Measurements from ENCODE around the gene P2RX4.
"Not testable (repeated sequence)": the region's sequence is repeated elsewhere in the genome, so short reads cannot be mapped to it uniquely, and the experiment has no call there.

Gene P2RX4

DNA sequence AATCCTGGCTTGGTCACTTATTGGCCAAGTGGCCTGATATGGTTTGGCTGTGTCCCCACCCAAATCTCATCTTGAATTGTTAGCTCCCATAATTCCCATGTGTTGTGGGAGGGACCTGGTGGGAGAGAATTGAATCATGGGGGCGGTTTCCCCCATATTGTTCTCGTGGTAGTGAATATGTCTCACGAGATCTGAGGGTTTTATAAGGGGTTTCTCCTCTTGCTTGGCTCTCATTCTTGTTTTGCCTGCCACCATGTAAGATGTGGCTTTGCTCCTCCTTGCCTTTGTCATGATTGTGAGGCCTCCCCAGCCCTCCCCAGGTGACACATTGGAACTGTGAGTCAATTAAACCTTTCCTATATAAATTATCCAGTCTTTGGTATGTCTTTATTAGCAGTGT lies 18.8 kb upstream of the P2RX4 start:
- TF ChIP-seq, protein P1, sequence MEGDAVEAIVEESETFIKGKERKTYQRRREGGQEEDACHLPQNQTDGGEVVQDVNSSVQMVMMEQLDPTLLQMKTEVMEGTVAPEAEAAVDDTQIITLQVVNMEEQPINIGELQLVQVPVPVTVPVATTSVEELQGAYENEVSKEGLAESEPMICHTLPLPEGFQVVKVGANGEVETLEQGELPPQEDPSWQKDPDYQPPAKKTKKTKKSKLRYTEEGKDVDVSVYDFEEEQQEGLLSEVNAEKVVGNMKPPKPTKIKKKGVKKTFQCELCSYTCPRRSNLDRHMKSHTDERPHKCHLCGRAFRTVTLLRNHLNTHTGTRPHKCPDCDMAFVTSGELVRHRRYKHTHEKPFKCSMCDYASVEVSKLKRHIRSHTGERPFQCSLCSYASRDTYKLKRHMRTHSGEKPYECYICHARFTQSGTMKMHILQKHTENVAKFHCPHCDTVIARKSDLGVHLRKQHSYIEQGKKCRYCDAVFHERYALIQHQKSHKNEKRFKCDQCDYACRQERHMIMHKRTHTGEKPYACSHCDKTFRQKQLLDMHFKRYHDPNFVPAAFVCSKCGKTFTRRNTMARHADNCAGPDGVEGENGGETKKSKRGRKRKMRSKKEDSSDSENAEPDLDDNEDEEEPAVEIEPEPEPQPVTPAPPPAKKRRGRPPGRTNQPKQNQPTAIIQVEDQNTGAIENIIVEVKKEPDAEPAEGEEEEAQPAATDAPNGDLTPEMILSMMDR (IDR thresholded peaks at IDR 0.05; ENCODE audit: low read depth, low read length): no peak
- H3K27me3 ChIP-seq: no peaks in the 10 kb centered on the region
- H3K4me3 ChIP-seq (ENCODE audit: low read depth, low read length): no peak overlapping the region
- no peaks in the 10 kb centered on the region for H3K36me3 ChIP-seq
- DNase-seq: no peak
- H3K9me3 ChIP-seq: no peaks in the 10 kb centered on the region
- no peaks in the 10 kb centered on the region for H3K4me1 ChIP-seq

DNA sequence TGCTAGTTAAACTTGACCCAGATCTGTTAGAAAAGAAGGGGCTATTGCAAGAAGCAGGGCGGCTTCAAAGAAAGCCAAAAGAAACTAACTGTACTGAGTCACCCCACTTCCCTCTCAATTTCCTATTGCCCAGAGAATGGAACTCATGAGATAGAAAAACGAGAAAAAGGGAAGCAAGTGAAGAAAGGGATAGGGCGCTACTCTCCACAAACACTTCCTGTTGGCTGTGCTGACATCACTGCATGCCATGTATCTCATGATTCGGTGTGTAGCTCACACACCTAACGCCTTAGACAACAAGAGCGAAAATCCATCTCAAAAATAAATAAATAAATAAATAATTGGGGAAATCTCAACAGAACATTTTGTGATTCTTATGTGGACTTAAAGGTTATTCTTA lies 13.0 kb upstream of the P2RX4 start:
- no peaks in the 10 kb centered on the region for H3K9me3 ChIP-seq
- H3K4me1 ChIP-seq: no peaks in the 10 kb centered on the region
- TF ChIP-seq, protein P1 (IDR thresholded peaks at IDR 0.05; ENCODE audit: low read depth, low read length): no peak
- H3K36me3 ChIP-seq: no peaks in the 10 kb centered on the region
- no peak overlapping the region for H3K4me3 ChIP-seq (ENCODE audit: low read depth, low read length)
- no peaks in the 10 kb centered on the region for H3K27me3 ChIP-seq
- no peak for DNase-seq

DNA sequence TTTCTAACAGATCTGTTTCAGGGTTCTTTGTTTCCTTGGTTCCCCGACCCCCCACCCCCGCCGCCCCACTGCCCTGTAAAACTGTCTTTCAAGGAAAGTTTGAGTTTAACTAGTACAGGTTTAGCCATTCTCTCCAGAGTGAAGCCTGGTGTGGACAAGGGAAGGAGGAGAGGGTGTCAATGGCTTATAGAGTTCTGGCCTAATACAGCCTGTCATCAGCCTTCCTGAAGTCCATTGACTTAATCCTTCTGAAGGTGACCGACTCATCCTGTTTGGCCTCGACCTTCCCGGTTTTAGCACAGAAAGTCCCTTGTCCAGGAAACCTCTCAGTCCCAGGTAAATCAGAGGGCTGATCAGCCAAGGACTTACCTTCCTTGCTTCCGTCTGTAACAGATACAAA lies 11.0 kb upstream of the P2RX4 start:
- no peaks in the 10 kb centered on the region for H3K36me3 ChIP-seq
- no peaks in the 10 kb centered on the region for H3K9me3 ChIP-seq
- H3K27me3 ChIP-seq: no peaks in the 10 kb centered on the region
- no peak overlapping the region for H3K4me3 ChIP-seq (ENCODE audit: low read depth, low read length)
- TF ChIP-seq, protein P1 (IDR thresholded peaks at IDR 0.05; ENCODE audit: low read depth, low read length): no peak
- DNase-seq: no peak
- no peaks in the 10 kb centered on the region for H3K4me1 ChIP-seq

DNA sequence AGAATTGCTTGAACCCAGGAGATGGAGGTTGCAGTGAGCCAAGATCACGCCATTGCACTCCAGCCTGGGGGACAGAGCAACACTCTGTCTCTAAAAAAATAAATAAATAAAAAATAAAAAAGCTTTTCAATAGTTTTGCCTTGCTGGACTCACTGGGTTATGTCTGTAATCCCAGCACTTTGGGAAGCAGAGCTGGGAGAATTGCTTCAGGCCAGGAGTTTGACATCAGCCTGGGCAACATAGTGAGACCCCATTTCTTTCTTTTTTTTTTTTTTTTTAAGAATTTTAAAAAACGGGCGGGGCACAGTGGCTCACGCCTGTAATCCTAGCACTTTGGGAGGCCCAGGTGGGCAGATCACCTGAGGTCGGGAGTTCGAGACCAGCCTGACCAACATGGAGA lies 8.8 kb upstream of the P2RX4 start:
- not testable (repeated sequence) for DNase-seq; H3K4me3 ChIP-seq (ENCODE audit: low read depth, low read length); H3K9me3 ChIP-seq; H3K36me3 ChIP-seq; H3K4me1 ChIP-seq; H3K27me3 ChIP-seq

DNA sequence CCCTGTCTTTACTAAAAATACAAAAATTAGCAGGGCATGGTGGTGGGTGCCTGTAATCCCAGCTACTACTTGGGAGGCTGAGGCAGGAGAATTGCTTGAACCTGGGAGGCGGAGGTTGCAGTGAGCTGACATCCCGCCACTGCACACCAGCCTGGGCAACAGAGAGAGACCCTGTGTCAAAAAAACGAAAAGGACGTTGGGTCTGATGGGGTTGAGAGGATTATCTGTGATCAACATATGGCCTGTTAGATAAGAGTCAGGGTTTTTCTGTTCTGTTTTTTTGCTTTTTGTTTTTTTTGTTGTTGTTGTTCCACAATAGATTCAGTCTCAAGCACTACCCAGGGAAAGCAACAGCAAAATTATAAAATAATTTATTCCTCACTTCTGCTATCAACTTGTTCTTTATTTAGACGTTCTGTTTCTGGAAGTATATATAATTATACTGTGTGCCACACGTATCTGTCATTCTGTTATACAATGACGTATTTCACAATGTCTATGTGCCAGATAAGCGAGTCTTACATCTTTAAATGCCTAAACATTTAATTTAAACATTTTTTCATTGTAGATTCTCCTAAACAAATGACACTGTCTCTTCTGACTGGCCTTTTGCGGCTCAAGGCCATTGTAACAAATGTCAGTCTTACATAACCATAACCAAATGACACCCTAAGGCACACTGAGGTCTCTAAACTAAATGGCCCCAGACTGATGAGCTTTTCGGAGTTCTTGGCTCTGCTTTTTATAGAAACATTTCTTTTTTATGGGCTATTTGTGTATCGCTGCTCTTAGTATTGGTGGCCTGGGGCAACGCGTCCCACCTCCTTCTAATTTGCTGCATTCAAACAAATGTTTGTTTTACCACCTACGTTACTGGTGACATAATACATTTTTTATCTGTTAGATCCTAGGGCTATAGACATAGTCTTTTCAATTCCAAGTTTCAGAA lies 7.2 kb upstream of the P2RX4 start:
- Histone ChIP-seq H3K9me3 (no peaks in the 10 kb centered on the region), H3K4me3 (ENCODE audit: low read depth, low read length) (no peak overlapping the region), H3K27me3 (no peaks in the 10 kb centered on the region), H3K4me1 (no peaks in the 10 kb centered on the region), H3K36me3 (no peaks in the 10 kb centered on the region)
- TF ChIP-seq, protein P1 (IDR thresholded peaks at IDR 0.05; ENCODE audit: low read depth, low read length): no peak
- no peak for DNase-seq

DNA sequence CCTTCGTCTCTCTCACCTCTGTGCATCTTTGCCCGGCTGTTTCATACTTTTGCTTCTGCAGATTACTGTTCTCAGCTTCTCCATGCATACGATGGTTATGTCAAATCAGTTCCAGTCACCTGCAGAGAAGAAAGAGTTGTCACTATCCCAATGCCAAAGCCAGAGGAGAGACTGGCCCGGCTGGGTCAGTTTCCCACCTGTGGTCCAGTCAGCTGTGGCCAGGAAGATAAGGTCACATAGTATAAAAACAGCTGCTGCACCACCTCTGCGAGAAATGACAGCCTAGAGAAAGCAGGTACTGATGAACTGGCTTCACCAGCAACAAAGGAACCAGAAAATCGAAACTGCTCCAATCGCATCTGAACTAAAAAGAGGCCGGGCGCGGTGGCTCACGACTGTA lies 6.4 kb upstream of the P2RX4 start:
- no peak for DNase-seq
- TF ChIP-seq, protein P1 (IDR thresholded peaks at IDR 0.05; ENCODE audit: low read depth, low read length): no peak
- no peaks in the 10 kb centered on the region for H3K9me3 ChIP-seq
- H3K36me3 ChIP-seq: no peaks in the 10 kb centered on the region
- no peak overlapping the region for H3K4me3 ChIP-seq (ENCODE audit: low read depth, low read length)
- H3K27me3 ChIP-seq: no peaks in the 10 kb centered on the region
- H3K4me1 ChIP-seq: no peaks in the 10 kb centered on the region
